A549 (cell line): ENCODE data around the gene SNX25.

ENCODE experiments used
- CBX8 ChIP-seq: fragments of 200-600 bp; sonication (generic); IDR thresholded peaks from 2 replicates; pipeline ENCODE4 v1.6.1; 2016
- CEBPB ChIP-seq, 2 experiments: fragments of >200 bp in 1 of 2; sonication (Bioruptor Twin) in 1 of 2; formaldehyde crosslinking in 1 of 2; IDR thresholded peaks; 2 replicates each; pipeline ENCODE4 v1.6.1; 2012 to 2016
- CTCF ChIP-seq: fragments of >200 bp; sonication (Bioruptor Twin); formaldehyde crosslinking; IDR thresholded peaks from 3 replicates; pipeline ENCODE4 v1.5.1; 2016
- EP300 ChIP-seq, 2 experiments: fragments of >200 bp; sonication (Bioruptor Twin); formaldehyde crosslinking; IDR thresholded peaks; 2 replicates in 1 of 2; 3 replicates in 1 of 2; pipeline ENCODE4 v1.6.1; 2016 to 2017
- HOXA7 ChIP-seq: fragments of 250-450 bp; sonication (Bioruptor Pico); IDR thresholded peaks from 2 replicates; pipeline ENCODE4 v1.5.0; 2020; ENCODE audit warnings: mild to moderate bottlenecking, moderate library complexity
- MYC ChIP-seq: IDR thresholded peaks from 2 replicates; pipeline ENCODE4 v1.6.1; 2012; ENCODE audit warnings: mild to moderate bottlenecking, inconsistent platforms, low read length, improper control_type of control experiment, borderline replicate concordance
- PHF8 ChIP-seq: fragments of 200-600 bp; sonication (generic); IDR thresholded peaks from 2 replicates; pipeline ENCODE4 v1.6.1; 2016; ENCODE audit warnings: low read depth, mild to moderate bottlenecking, antibody characterized with exemption, moderate library complexity, borderline replicate concordance
- POLR2A ChIP-seq: IDR thresholded peaks from 2 replicates; pipeline ENCODE4 v1.6.1; 2012; ENCODE audit warnings: mild to moderate bottlenecking, low read length
- RAD21 ChIP-seq, 2 experiments: fragments of >200 bp in 1 of 2; sonication (Bioruptor Twin) in 1 of 2; formaldehyde crosslinking in 1 of 2; IDR thresholded peaks in 1 of 2; conservative IDR thresholded peaks in 1 of 2; 2 replicates in 1 of 2; 3 replicates in 1 of 2; pipeline ENCODE4 v1.6.1; 2012 to 2018; ENCODE audit warnings: inconsistent platforms in 1 of 2
- ZC3H11A ChIP-seq: fragments of 450-650 bp; IDR thresholded peaks from 2 replicates; pipeline ENCODE4 v1.6.1; 2014; ENCODE audit warnings: antibody characterized with exemption, mild to moderate bottlenecking
- ZNF302 ChIP-seq: fragments of 250-450 bp; sonication (Bioruptor Pico); IDR thresholded peaks from 2 replicates; pipeline ENCODE4 v1.9.0; 2021; ENCODE audit warnings: inconsistent platforms, mild to moderate bottlenecking, moderate library complexity
- TF ChIP-seq, protein P1 (sequence below): IDR thresholded peaks from 2 replicates; pipeline ENCODE4 v1.6.1; 2012

DNA sequence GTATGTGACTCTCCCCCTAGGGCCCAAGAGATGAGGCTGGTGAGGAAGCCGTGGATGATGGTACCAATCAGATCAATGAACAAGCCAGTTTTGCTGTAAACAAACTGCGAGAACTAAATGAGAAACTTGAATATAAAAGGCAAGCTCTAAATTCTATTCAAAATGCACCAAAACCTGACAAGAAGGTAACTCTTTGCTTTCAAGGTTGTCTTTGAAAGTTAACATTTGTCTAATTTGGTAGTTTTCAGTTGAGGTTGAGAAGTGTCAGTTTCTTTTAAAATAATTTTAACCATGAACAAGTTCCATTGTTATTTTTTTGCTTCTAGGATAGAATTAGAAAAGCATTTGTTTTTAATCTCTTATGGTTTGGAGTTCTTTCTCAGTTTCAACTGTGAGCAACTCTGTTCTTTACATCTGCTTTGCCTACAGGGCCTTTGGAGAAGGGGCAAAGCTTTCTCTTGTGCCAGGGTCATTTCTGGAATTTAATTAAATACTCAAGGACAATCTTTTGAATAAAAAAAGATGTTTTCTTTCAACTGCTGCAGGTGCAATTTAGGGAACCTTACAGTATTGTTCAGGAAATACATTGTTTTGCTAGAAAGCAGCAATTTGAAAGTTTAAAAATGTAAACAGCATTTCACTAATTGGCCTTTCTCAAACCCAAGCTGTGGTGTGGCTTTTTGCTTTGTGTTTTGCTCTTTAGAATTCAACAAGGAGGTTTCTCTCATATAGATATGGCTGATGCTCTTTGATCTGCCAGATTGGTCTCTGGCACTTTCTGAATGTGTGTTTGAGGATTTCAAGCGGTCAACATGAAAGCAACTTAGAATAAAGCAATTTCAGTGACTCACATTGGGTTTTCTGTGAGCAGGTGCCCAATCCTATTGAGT lies 123.4 kb downstream of the SNX25 start:
- no peak for TF ChIP-seq HOXA7 (CRISPR knock-in tag)
- TF ChIP-seq CTCF = no peak
- TF ChIP-seq MYC = no peak
- TF ChIP-seq, protein P1, sequence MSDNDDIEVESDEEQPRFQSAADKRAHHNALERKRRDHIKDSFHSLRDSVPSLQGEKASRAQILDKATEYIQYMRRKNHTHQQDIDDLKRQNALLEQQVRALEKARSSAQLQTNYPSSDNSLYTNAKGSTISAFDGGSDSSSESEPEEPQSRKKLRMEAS = no peak
- TF ChIP-seq PHF8 = no peak
- TF ChIP-seq RAD21 (conservative IDR thresholded peaks at IDR 0.05 in 1 of 2, IDR thresholded peaks at IDR 0.05 in 1 of 2) = no peak
- no peak for TF ChIP-seq ZC3H11A
- no peak for TF ChIP-seq POLR2A
- TF ChIP-seq CEBPB (IDR thresholded peaks at IDR 0.05) = no peak
- no peak for TF ChIP-seq CBX8
- no peak for TF ChIP-seq ZNF302 (CRISPR knock-in tag)
- no peak for TF ChIP-seq EP300 (IDR thresholded peaks at IDR 0.05)
